Stimulated activated naive CD8-positive, alpha-beta T cell treated with anti-CD3 and anti-CD28 coated beads, Interleukin-15, Interleukin-2, amounts not matched to agents 100 ng/mL and 50 ng/mL, for 24 hours (primary cell): ENCODE measurements around the gene KIF13A.
"Not testable (repeated sequence)": the region's sequence is repeated elsewhere in the genome, so short reads cannot be mapped to it uniquely, and the experiment has no call there.

Experiments
- H3K27ac Mint-ChIP-seq: one replicate; pipeline ENCODE4 v1.8.0; 2021; ENCODE audit warnings: mild to moderate bottlenecking, mixed read lengths
- H3K27me3 Mint-ChIP-seq: one replicate; pipeline ENCODE4 v1.8.0; 2021; ENCODE audit warnings: mixed read lengths
- H3K36me3 Mint-ChIP-seq: one replicate; pipeline ENCODE4 v1.8.0; 2021; ENCODE audit warnings: low read depth, mixed read lengths
- H3K4me1 Mint-ChIP-seq: one replicate; pipeline ENCODE4 v1.8.0; 2021; ENCODE audit warnings: low read depth, mixed read lengths
- H3K4me3 Mint-ChIP-seq: one replicate; pipeline ENCODE4 v1.8.0; 2021; ENCODE audit warnings: mild to moderate bottlenecking, mixed read lengths
- H3K9me3 Mint-ChIP-seq: one replicate; pipeline ENCODE4 v1.8.0; 2021; ENCODE audit warnings: mixed read lengths

KIF13A gene

GRCh38 chr6:17985934-17986655, 1.3 kb downstream of the KIF13A start:
- Mint-ChIP-seq H3K9me3 (no peaks in the 10 kb centered on the region), H3K27me3 (peaks cover 62% of the 10 kb centered on the region), H3K27ac (no peak overlapping the region), H3K4me1 (peaks cover 6% of the 10 kb centered on the region), H3K4me3 (peak overlapping the region; percentile 71), H3K36me3 (no peaks in the 10 kb centered on the region)

DNA sequence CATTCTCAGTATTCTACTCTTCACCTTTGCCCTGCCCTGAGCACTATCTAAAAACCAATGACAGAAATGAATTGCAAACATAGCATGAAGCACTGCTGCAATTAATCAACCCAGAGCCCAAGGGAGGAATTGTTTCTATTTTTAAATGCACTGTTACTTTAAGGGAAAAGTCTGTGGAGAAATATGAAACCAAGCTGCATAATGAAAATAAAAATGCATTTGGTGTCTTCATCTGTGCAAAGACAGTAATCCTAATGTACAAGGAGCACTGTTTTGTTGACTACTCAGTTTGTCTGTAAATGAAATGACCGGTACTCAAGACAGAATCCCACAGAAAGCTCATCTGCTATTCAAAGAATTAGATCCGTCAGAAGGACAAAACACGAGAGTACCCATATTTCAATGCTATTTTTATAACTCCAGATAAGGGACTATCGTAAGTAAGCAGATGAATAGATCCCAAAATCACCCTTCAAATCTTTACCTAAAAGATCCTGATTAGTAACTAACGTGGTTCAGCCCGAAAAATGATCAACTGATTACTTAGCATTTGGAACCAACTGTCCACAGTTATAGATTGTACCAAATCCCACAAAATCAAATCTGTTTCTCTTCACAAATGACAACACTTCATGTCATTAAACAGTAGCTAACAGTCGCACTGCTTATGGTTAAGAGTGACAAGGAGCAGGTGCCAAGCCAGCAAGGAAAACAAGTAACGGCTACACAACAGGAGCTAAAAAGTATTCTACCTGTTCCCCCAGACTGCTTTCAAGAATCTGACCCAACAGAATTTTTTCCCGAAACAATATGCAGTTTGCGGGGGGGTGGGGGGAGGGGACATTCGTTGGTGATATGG, 2.4 kb downstream of the KIF13A start:
- Mint-ChIP-seq H3K36me3 (no peaks in the 10 kb centered on the region), H3K27ac (no peak overlapping the region), H3K9me3 (no peaks in the 10 kb centered on the region), H3K4me3 (no peak overlapping the region), H3K4me1 (peaks cover 14% of the 10 kb centered on the region), H3K27me3 (peaks cover 63% of the 10 kb centered on the region)

- Mint-ChIP-seq H3K36me3 (no peaks in the 10 kb centered on the region), H3K9me3 (no peaks in the 10 kb centered on the region), H3K27me3 (peaks cover 63% of the 10 kb centered on the region), H3K4me3 (no peak overlapping the region), H3K27ac (no peak overlapping the region), H3K4me1 (peaks cover 14% of the 10 kb centered on the region)
Observed at GRCh38 chr6:17984399-17984798, 3.0 kb downstream of the KIF13A start.

GRCh38 chr6:17983730-17984129, 3.7 kb downstream of the KIF13A start:
- Mint-ChIP-seq H3K27ac (no peak overlapping the region), H3K36me3 (no peaks in the 10 kb centered on the region), H3K4me3 (no peak overlapping the region), H3K4me1 (peaks cover 14% of the 10 kb centered on the region), H3K27me3 (peaks cover 59% of the 10 kb centered on the region), H3K9me3 (no peaks in the 10 kb centered on the region)

DNA sequence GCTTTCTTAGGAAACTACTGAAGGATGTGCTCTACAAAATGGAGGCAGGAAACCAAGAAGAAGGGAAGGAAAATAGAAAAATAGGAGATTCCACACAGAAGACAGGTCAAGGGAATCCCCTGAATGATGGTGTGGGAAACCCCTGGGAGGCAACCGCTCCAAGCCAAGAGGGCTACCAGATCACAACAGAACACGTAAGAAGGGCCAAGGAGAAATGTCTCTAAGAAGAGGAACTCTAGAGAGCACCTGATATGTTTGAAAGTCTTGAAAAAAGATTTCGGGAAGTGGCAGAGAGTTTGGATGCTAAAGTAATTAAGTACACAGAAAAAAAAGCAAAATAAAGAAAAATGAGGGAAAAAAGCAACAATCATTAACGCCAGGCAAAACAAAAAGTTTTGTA, 7.1 kb downstream of the KIF13A start:
- Mint-ChIP-seq H3K27ac (no peak overlapping the region), H3K36me3 (no peaks in the 10 kb centered on the region), H3K9me3 (no peaks in the 10 kb centered on the region), H3K27me3 (peaks cover 51% of the 10 kb centered on the region), H3K4me3 (no peak overlapping the region), H3K4me1 (peaks cover 8% of the 10 kb centered on the region)

- Mint-ChIP-seq H3K27ac (no peak overlapping the region), H3K36me3 (no peaks in the 10 kb centered on the region), H3K4me3 (no peak overlapping the region), H3K4me1 (peaks cover 8% of the 10 kb centered on the region), H3K27me3 (peaks cover 44% of the 10 kb centered on the region), H3K9me3 (no peaks in the 10 kb centered on the region)
Observed at GRCh38 chr6:17979479-17979878, 8.0 kb downstream of the KIF13A start.

DNA sequence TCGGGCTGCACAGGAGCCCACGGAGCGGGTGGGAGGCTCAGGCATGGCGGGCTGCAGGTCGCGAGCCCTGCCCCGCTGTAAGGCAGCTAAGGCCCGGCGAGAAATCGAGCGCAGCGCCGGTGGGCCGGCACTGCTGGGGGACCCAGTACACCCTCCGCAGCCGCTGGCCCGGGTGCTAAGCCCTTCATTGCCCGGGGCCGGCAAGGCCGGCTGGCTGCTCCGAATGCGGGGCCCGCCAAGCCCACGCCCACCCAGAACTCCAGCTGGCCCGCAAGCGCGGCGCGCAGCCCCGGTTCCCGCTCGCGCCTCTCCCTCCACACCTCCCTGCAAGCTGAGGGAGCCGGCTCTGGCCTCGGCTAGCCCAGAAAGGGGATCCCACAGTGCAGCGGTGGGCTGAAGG, 11.2 kb downstream of the KIF13A start:
- not testable (repeated sequence) for H3K36me3 Mint-ChIP-seq, H3K9me3 Mint-ChIP-seq, H3K4me3 Mint-ChIP-seq, H3K4me1 Mint-ChIP-seq, H3K27ac Mint-ChIP-seq
- H3K27me3 Mint-ChIP-seq: peaks cover 46% of the 10 kb centered on the region

DNA sequence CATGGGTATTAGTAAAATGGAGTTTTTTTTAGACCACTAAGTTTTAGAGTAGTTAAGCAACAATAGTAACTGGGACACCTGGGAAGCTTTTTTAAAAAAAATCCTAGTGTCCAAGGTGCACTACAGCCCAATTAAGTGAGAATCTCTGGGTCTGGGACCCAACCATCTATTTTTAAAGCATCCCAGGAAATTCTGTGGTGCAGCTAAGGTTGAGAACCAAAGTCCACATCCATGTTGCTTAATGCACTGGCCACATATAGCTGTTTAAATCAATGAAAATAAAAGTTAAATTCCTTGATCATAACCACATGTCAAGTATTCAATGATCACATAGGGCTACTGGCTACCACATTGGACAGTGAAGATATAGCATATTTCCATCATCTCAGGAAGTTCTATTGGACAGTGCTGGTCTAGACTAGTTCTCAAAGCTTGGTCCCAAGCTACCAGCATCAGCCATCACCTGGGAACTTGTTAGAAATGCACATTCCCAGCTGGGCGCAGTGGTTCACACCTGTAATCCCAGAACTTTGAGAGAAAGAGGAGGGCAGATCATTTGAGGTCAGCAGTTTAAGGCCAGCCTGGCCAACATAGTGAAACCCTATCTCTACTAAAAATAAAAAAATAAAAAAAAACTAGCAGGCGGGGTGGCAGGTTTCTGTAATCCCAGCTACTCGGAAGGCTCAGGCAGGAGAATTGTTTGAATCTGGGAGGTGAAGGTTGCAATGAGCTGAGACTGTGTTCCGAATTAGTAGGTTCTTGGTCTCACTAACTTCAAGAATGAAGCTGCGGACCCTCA, 12.7 kb downstream of the KIF13A start:
- H3K27ac Mint-ChIP-seq: no peak overlapping the region
- H3K27me3 Mint-ChIP-seq: peaks cover 36% of the 10 kb centered on the region
- H3K4me1 Mint-ChIP-seq: no peaks in the 10 kb centered on the region
- no peaks in the 10 kb centered on the region for H3K36me3 Mint-ChIP-seq
- H3K9me3 Mint-ChIP-seq: no peaks in the 10 kb centered on the region
- no peak overlapping the region for H3K4me3 Mint-ChIP-seq

- Mint-ChIP-seq H3K4me3 (no peak overlapping the region), H3K9me3 (no peaks in the 10 kb centered on the region), H3K27me3 (peaks cover 24% of the 10 kb centered on the region), H3K36me3 (no peaks in the 10 kb centered on the region), H3K27ac (no peak overlapping the region), H3K4me1 (no peaks in the 10 kb centered on the region)
Observed at GRCh38 chr6:17972978-17973622, 14.3 kb downstream of the KIF13A start.

GRCh38 chr6:17972074-17972952, 15.1 kb downstream of the KIF13A start:
- no peaks in the 10 kb centered on the region for H3K36me3 Mint-ChIP-seq
- H3K27me3 Mint-ChIP-seq: peaks cover 22% of the 10 kb centered on the region
- no peak overlapping the region for H3K4me3 Mint-ChIP-seq
- no peaks in the 10 kb centered on the region for H3K4me1 Mint-ChIP-seq
- H3K27ac Mint-ChIP-seq: no peak overlapping the region
- no peaks in the 10 kb centered on the region for H3K9me3 Mint-ChIP-seq

DNA sequence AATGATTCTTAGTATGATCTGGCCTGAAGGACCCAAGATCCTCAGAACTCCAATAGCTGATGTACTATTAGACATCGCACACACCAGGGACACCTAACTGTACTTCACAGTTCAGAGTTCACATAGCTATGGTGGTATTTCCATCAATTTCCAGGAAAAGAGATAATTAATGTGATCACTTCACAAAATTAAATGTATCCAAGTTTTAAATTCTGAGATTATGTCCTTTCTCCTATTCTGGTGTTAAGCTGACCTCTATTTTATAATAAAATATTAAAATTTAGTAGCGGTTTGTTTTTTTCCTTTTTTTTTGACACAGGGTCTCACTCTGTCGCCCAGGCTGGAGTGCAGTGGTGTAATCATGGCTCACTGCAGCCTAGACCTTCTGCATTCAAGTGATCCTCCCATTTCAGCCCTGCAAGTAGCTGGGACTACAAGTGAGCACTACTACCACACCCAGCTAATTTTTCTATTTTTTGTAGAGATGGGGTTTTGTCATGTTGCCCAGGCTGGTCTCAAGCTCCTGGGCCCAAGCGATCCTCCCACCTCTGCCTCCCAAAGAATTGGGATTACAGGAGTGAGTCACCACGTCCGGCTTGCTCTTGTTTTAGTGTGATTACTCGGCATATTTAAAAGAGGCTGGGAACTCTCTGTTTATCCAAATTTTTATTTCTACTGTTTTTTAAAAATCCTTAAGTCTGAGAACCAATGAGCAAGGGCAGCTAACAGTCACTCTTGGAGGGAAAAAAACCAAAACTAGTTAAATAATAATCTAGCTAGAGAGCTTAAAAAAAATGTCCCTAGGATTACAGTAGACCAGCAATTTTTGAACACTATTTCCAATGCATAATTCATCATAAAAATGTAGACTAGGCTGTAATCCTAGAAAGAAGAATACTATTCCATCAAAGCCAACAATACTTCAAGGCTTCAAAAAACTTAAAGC, 16.0 kb downstream of the KIF13A start:
- peaks cover 23% of the 10 kb centered on the region for H3K27me3 Mint-ChIP-seq
- H3K4me3 Mint-ChIP-seq: no peak overlapping the region
- H3K36me3 Mint-ChIP-seq: no peaks in the 10 kb centered on the region
- H3K9me3 Mint-ChIP-seq: no peaks in the 10 kb centered on the region
- H3K27ac Mint-ChIP-seq: no peak overlapping the region
- H3K4me1 Mint-ChIP-seq: no peaks in the 10 kb centered on the region

DNA sequence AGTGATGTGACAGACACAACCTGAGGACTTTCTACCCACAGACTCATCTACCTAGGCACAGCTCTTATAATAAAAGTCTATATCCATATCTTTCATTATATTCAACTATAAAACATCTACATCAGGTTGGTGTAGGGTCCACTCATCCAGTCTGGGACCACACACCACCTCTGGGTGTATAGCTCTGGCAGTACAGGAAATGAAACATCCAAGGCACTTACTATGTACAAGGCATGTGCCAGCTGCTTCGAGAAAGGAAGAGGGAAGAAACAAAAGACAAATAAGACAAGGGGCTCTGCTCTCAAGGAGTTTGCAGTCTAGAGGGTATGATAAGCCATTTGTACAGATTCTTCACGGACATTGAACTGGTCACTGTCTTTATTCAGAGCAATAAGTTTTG, 18.6 kb downstream of the KIF13A start:
- Mint-ChIP-seq H3K27me3 (peaks cover 18% of the 10 kb centered on the region), H3K4me3 (no peak overlapping the region), H3K36me3 (no peaks in the 10 kb centered on the region), H3K27ac (no peak overlapping the region), H3K9me3 (no peaks in the 10 kb centered on the region), H3K4me1 (no peaks in the 10 kb centered on the region)
